RPMI7951 (cell line): ENCODE results near the gene CALD1. TPM values are rescaled to one million over a fixed set of nuclear protein-coding genes. Genes with fewer than 3 reads are reported as not detected.

Experiments used
- DNase-seq: peaks from one replicate; pipeline ENCODE4 v3.0.0-alpha.2; 2012; ENCODE audit warnings: low read depth
- total RNA-seq: library from RNA; depleted of rRNA; stranded (reverse); fragments of >200 nt; shearing (Covaris generic); gene quantifications from 2 replicates; pipeline ENCODE4 v1.2.3, GENCODE V29; 2014

CALD1 gene
- total RNA-seq, 1 experiment from 2014 or later, result 259 TPM

DNA sequence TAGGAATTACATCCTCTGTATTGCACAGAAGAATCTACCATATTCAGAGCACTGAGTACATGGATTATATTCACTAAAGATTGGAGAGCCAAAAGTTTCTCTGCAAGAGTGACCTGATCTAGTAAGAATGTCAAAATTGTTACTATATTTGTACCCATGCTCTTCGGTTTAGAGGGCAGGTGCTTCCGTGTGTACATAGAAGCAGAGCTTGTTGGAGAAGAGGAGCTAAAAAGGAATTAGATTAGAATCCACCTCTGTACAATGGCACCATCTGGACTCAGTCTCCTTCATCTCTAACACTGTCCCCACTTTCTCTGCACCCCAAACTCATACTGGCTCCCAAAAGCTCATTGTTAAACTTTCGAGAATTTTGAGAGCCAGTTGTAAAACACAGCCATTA, 8.3 kb downstream of the CALD1 start:
- DNase-seq, result no peak

DNA sequence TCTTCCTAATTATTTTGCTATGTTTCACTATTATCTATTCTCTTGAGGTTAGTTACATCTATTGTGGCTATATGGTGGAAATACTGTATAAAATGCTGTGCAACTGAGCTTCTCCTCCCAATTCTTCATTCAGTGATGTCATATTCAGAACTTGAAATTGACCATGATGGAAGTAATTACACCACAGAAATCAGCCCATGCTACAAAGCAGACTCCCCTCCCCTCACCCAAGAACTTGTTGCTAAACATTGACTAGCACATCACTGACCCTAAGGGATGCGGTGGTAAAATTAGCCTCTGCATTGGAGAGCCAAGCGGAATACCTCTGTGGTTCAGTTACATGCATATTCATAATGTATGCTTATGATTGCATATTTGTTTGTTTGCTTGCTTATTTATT, 8.8 kb downstream of the CALD1 start:
- no peak for DNase-seq

DNA sequence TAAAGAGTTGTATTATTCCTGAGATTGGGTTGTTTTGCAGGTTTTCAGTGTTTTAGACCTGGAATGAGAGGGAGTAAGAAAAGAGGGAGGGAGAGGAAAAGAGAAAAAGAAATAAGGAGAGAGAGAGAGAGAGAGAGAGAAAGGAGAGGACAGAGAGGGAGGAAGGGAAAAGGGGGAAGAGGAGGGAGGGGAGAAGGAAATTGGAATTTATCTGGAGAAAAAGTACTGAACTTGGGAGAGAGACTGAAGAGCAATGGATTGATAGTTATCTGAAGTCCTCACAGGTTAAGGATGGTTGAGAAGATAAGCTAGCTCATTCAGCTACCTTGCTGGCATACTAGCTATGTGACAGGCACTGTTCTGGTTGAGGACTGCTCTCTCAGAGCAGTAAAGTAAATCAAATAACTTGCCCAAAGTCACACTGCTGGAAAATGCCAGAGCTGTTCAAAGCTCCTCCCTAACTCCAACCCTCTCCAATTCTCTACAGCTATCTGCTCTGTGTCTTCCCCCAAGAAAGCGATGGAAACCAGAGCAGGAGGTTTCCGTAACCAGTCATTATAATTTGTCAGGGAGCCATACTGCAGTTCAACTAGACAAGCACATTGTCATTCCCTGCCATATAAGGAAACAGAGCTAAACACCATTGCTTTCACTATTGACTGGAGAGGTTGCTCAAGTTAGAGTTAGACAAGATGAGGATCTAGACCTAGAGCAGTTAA, 10.7 kb downstream of the CALD1 start:
- peak; percentile 89 for DNase-seq

DNA sequence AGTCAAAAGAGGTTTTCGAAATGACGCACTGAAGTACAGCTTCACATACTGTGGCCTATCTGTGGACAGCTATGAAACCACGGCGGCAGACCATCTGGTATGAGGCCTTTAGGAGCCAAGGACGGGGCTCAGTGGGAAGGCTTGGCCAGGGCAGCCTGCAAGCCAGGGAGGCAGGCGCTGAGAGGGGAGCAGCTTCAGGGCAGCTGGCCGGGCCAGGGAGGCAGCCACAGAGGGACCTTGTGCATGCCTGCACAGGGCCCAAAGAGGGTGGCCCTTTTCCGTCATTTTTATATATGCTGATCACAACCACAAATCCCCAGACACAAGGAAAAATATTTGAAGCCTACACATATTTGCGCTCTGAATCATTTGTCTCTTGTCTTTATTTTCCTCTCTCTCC, 13.5 kb downstream of the CALD1 start:
- DNase-seq, result peak; percentile 87

DNA sequence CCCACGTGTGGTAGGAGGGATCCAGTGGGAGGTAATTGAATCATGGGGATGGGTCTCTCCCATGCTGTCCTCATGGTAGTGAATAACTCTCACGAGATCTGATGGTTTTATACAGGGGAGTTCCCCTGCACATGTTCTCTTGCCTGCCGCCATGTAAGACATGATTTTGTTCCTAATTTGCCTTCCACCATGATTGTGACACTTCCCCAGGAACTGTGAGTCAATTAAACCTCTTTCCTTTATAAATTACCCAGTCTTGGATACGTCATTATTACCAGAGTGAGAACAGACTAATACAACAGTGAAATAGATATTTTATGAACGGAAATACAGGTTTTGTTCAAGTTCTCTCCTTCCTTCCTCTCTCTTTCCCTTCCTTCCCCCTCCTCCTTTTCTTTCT, 15.8 kb downstream of the CALD1 start:
- no peak for DNase-seq

DNA sequence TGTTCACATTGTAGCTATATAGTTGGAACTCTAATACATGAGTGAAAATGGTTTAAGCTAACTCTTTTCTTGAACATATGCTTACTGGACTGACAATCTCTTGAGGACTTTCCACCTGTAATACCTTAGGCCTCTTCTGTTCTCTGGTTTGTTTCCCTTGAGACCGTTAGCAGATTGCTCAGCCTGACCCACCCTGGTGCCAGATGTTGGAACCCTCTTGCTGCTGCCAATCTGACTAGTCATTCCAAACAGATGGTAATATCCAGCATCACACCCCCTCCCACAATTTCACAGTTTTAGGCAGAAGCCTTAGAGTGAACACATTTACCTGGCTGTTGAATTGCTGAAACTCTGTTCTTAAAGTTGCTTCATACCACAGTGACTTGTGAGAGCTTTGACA, 18.7 kb downstream of the CALD1 start:
- no peak for DNase-seq

DNA sequence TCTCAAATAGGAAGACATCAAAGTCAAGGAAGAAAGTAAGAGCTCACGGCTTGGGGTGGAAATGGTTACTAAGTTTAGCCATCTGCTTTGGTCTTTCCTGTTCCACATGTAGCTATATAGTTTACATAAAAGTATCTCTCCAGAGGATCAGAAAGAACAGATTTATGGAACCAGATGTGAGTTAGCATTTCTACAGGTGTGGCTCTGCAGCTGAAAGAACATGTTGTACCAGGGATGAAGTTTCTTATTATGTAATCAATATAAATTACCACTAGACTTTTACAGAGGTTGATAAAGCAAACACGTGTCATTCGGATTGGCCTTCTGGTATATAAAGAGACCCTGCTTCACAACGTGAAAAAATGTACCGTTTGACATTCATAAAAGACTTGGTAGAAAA, 19.9 kb downstream of the CALD1 start:
- no peak for DNase-seq

DNA sequence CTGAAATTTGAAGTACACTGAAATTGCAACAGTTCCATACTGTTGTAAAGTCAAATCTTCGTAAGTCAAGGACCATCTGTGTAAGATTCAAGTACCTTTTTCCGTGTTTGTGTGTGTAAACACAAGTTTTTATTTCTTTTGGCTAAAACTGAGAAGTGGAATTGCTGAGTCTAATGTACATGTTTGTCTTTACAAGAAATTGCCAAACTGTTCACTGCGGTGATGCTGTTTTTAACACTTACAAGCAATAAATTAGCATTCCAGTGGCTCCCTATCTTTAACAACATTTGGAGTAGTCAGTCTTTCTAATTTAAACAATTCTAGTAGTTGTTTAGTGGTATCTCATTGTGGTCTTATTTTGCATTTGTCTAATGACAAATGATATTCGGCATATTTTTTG, 23.3 kb downstream of the CALD1 start:
- DNase-seq, result no peak

DNA sequence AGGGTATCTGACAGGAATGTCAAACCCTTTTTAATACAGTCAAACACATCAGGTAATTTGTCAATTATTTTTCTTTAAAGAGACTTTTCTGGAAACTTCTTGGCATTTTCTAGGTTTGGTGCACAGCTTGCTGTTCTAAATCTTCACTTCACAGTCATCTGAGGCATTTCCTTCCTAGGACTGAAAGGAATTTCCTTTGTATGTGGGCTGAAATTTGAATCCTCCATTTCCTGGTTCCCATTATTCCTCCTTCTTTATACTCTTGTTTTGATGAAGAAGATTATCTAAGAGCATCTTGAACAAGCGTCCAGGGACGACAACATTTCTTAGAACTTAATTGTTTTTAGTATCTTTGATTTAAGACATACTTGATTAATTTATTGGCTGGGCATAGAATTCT, 24.9 kb downstream of the CALD1 start:
- no peak for DNase-seq

DNA sequence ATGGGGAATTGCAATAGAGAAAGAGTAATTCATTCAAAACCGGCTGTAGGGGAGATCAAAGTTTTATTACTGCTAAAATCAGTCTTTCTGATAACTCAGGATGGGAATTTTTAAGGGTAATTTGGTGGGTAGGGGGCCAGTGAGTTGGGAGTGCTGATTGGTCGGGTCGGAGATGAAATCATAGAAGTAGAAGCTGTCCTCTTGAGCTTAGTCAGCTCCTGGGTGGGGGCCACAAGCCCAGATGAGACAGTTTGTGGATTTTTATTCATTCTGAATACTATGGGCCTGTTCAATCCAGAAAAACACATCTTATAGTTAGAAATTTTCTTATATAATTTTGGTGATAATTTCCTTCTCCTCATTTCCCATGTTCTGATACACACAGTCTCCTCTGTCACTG, 25.4 kb downstream of the CALD1 start:
- no peak for DNase-seq

DNA sequence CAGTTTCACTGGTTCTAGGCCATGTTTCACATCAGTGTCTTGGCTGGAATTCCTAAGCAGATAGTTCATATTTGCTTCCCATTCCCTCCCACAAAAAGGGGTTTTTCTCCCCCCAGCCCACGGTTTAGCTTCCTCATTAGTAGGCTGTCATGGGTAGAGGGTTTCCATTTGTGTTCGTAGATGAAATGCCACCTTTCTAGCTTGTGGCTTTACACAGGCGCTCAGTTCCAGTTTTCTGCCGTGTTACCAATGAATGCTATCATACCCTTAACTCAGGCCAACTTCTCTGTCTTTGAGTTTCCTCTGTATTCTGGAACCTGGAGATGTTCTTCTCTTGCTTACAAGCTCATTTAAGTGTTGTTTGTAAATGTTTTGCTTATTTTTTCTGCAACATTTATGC, 26.8 kb downstream of the CALD1 start:
- DNase-seq, result no peak

DNA sequence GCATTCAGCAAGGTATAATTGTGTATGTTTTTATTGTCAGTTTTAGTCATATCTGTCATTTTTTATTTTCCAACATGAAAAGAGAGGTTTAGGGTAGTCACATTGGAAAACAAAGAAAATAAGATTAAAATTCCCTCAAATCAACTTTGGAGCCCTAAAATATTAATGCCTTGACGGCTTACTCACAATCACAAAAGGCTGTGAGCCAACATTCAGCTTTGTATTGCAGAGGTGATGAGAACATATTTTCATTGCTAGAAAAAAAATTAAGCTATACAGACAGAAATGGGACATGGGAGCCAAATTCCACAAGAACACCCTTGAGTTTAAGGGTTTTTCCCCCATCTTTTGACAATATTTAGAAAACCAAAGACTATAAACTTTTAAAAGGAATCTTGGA, 30.2 kb downstream of the CALD1 start:
- DNase-seq, result no peak

DNA sequence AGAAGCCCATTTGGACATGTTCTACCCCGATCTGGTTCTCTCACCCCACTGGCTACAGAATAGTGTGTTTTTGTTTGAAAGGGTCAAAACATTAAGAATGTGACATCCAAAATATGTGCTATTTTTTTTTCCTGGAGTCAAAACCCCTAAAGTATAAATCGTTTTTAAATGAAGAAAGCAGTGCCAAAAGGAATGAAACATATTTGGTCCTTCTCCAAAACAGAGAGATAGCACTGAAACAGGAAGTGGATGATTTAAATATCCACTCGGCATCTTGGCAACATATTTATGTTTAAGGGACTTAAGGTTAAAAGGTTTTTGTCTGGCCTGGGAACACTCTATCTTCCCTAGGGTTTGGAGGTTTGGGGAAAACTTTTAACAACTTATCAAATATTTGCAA, 32.3 kb downstream of the CALD1 start:
- peak; percentile 44 for DNase-seq

DNA sequence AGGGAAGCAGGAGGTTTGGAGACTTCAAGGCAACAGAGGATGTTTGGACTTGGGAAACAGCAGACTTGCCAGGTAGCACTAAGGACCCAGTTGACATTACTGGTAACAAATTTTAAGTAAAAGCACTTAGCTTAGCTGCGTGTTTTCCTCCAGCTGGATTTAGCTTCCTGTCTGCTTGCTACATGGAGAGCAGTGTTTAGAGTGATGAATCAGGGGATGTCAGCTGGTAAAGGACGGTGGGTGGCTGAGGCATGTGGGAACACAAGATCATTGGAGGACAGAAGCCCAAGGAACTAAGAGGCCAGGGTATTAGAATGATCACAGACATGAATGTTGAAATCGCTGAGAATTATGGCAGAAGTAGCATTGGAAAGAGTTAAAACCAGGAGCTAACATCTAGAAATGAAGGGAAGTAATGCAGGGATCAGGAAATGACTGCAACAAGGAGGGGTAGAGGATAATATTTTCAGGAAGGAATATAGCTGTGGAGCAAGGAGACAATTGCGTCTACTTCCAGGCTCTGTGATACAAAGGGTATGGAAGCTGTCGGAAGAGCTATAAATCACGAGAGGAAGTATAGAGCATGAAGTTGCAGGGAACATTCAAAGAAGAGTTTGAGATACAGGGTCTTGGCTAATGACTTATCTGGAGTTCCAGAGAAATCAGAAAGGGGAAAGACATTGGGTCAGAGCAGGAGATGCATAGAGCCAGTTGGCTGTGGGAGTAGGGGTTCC, 34.4 kb downstream of the CALD1 start:
- peak; percentile 38 for DNase-seq

DNA sequence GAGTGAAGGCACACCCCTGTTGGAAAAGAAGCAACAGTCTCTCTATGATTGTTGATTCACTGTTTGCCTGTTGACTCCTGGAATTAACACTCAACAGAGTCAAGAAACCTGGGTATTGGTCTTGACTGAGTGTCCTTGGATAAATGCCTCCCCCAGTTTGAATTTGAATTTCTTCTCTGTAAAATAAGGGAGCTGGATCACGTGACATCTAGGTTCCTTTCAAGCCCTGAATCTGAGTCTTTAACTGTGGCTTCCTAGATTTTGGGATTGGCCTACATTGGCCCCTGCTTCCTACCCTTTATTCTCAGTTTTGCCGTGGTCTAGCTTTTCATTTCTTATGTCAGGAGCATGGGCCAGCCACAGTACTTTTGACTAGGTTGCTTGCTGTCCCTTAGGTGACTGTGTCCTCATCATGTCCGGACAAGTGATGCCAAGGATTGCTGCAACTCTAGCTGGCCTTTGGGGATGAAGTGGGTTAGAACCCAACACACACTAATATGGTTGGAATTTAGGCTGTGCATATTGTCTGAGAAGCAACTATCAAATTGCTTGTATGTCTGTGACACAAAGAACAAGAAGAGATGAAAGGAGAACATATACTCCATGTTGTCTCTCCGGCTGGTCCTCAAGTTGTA, 35.4 kb downstream of the CALD1 start:
- DNase-seq, result no peak

DNA sequence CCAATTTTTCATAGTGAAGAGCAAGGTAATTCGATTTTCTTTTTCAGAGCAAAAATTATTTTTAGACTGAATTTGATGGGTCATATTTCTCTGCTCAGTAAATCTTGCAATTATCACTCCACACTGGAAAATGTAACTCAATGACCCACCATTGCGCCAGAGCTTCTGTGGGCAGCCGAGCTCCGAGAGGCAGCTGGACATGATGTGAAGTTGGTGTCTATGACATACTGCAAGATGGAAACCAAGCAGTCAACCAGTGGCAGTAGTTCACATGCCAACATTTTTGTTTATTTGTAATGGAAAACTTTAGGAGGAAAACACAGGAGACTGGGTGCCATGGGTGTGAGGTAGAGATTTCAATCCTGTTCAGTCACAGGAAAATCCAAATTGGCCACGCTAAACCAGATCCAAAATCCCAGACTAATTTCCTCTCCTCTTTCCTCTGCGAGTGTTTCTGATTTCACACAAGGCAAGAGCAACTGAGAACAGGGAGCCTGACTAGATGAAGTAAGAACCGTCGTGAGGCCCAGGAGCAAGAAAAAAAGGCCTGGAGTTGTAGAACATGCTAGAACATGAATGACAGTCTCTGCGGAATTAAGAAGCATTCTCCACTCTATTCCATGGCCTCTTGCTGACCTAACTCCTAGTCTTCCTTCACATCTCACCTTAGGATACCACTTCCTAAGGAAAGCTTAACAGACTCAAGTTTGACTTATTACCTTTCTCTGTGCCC, 39.3 kb downstream of the CALD1 start:
- no peak for DNase-seq

DNA sequence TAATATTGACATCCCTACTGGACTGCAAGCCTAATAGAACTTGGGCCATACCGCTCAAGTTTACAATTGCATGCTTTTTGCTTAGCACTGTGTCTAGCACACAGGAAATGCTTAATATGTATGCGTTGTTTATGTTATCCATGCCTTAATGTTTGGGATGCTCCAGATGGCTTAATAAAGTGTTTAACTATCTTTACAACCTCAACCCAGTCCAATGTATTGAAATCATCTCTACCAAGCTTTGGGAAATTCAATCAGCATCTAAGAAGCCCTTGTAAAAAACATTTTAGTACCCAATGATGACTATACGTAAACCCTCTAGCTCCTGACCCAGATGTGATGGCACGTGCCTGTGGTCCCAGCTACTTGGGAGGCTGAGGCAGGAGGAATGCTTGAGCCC, 40.0 kb downstream of the CALD1 start:
- no peak for DNase-seq

DNA sequence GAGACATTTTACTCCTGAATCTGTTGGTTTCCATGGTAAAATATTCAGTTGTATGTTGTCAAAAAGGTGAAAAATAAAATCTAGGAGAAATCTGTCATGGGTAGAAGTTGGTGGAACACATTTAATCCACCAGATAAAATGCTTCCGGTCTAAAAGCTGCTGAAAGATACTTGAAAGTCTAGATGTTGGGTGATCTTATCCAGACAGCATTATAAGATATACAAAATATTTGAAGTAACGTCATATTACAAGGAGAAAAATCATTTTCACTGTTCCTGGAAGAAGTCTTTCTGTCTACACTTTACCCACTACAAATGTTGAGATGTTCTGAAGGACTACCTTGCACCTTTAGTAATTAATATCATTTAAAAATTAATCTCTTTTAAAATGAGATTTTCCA, 40.9 kb downstream of the CALD1 start:
- no peak for DNase-seq

DNA sequence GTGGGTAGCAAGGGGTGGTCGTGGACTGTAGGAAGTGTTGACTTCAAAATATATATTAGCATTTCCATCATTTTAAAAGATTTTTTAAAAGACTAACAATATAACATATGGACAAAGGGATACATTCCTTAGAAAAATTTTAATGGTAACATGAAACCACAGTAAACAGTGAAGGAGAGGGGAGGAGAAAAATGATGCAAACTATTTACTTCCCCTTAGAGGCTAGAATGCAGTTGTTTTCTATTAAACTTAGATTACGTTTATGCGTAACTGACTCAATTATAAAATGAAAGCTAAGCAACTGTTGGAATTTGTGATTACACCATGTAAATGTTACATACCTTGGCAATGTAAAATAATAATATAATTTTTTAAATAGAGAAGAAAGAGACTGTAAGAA, 41.3 kb downstream of the CALD1 start:
- DNase-seq, result no peak

DNA sequence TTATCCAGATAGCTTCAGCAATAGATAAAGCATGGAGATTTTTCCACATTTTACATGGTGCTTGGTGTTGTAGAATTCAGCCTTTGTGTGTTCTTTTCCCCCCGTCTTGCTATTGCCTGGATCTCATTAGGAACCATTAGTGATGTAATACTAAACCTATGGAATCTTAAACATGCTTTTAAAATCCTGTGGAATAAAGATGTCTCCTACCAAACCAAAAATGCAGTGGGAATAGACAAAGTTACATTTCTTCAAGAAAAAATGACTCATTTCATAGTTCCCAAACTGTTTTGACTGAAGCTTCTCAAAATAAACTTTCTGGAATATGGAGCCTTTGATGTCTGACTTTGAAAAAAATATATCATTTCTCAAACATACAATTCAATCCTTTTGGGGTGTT, 44.0 kb downstream of the CALD1 start:
- DNase-seq, result peak; percentile 63

DNA sequence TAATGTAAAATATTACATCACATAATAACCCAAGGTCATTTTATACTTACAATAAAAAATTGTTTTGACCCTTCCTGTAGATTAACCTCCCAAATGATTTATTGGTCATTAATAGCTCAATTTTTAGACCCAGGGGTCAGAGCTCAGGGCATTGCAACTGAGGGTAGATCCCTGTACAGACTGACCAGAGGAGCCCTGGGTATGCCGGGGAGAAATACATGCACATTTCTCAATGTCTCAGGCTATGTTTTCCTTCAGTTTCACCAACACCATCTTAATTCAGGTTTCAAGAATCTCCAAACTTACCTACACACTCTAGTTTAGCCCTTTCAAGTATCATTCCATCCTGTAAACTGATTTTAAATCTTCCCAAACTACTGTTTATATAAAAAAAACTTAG, 46.2 kb downstream of the CALD1 start:
- no peak for DNase-seq

DNA sequence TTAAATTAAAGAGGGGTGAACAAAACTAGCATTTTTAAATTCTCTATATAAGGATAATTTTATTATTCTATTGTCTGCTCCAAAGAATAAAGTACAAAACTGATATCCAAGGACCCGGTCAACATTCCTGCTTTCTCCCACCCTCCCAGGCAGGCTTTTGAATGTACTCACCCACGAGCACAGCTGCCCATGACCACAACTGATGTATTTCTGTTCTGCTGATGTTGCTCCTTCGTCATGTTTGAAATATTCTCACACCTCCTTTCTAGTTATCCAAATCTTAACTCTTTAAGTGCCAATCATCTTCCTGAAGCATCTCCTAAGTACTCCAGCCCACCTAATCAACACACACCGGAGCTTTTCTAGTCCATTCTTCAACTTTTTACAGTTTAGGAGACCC, 46.7 kb downstream of the CALD1 start:
- DNase-seq, result peak; percentile 86

DNA sequence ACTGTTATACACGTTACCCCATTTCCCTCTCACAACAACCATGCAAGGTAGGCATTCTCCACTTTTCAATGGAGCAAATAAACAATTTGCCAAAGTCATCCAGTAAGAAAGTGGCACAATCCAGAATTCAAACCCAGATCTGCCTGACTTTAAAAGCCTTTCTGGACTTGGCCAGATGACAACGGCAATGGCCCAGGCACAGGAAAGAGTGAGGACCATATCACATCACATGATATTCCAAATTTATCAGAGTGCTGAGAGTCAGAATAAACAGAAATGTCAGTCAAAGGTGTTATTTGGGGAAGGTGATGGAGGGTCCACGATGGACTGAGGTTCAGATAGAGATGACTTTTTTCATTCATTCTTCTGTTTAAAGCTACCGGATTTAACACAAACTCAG, 48.0 kb downstream of the CALD1 start:
- no peak for DNase-seq
